HL-60/S4 (cell line): ENCODE data around the gene HBS1L.

Source experiments
- in situ Hi-C: fragments of 300-500 bp; cut with MboI; formaldehyde crosslinking; loops from 2 replicates; pipeline ENCODE4 v1.14.3; 2022; ENCODE audit warnings: low sequenced_read_pairs

The HBS1L gene

GRCh38 chr6:134921276-134921675 lies 133.3 kb downstream of the HBS1L start:
- in situ Hi-C loops: no loop called here

GRCh38 chr6:134920422-134920821 lies 134.2 kb downstream of the HBS1L start:
- in situ Hi-C loops: no loop called here

GRCh38 chr6:134918418-134918961 lies 136.1 kb downstream of the HBS1L start:
- in situ Hi-C loops: no loop called here

DNA sequence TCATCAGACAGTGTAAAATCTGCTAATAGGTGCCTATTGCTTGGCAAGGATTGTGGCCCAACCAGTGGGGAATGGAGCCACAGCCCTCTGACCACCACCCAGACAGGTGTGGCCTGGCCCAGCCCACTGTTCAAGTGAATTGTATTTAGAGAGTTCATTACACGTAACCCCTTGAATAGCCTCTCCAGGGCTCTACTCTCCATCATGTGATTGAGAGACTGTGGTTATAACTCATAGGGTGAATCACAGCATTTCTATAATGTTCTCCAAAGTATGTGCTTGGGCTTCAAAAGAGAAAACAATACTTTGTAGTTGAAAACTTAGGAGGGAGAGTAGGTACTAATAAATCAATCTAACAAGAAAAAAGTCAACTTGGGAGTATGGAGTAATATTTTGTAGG lies 143.1 kb downstream of the HBS1L start:
- in situ Hi-C loops: no loop called here

DNA sequence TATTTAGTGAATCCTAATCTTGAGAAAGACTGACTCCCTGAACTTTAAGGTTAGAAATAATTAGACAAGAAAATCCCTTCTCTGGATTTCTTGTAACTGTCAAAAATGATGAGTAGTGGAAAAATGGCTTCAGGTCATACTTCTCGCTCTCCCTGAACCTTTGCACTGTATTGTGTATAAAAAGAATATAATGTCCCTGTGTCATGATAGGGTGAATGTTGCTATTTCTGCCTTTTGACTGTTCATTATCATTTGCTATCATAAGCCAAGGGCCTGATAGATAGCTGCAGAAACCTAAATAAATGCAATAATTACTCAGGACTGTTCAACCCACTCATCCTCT lies 144.1 kb downstream of the HBS1L start:
- in situ Hi-C loops: no loop called here
